ENCODE measurements around the gene LIM2.
A peak's percentile ranks its signal among the peaks of the same experiment; 100 is the strongest.

LIM2 gene

DNA sequence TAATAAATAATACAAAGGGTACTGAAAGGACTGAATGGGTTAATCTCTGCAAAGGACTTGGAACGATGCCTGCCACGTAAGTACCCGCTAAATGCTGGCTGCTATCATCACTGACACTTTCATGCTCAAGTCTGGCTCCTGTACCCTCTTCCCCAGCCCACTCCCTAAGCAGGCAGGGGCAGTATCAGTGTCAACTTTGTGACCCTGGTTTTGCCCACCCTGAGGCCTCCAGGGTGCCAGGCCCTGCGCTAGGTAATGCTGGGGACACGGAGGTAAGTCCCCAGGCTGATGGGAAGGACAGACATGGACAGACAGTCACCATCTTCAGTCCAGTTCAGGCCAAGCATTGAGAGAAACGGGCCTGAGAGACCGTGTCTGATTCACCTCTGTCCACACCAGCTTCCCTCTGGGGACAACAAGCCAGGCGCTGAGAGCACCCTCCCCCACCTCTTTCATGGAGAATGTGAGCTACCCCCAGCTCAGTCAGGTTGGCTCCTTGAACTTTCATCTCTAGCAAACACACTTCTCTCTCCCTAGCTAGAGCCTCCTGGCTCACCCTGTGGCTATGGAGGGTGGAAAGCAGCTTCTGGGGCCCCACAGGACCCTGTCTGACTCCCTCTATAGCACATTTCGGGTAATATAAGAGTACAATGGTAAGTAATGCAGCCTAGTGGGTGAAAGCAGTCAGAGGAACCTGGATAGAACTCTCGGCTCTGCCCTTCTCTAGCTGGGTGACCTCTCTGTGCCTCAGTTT lies 22.4 kb downstream of the LIM2 start:
- no peak for DNase-seq (ENCODE audit: low read depth, low spot score)
- Histone ChIP-seq H3K9ac (ENCODE audit: insufficient read length, low read depth) (peak overlapping the region; percentile 92), H3K27me3 (ENCODE audit: insufficient read depth, insufficient read length) (no peaks in the 10 kb centered on the region), H3K4me3 (ENCODE audit: insufficient read length, low read depth) (peak overlapping the region; percentile 73), H3K36me3 (ENCODE audit: insufficient read depth, insufficient read length, low read length) (no peaks in the 10 kb centered on the region), H3K9me3 (ENCODE audit: insufficient read depth, low read length) (no peaks in the 10 kb centered on the region), H3K4me1 (ENCODE audit: insufficient read depth, insufficient read length) (peaks cover 4% of the 10 kb centered on the region)
- TF ChIP-seq ZNF274 (IDR thresholded peaks at IDR 0.05; ENCODE audit: low read depth, low read length): no peak
- no peak for TF ChIP-seq YY1 (IDR thresholded peaks at IDR 0.05; ENCODE audit: insufficient read depth, insufficient read length)
- no peak for TF ChIP-seq SUZ12 (IDR thresholded peaks at IDR 0.05; ENCODE audit: extremely low read depth, insufficient read depth, insufficient read length)

DNA sequence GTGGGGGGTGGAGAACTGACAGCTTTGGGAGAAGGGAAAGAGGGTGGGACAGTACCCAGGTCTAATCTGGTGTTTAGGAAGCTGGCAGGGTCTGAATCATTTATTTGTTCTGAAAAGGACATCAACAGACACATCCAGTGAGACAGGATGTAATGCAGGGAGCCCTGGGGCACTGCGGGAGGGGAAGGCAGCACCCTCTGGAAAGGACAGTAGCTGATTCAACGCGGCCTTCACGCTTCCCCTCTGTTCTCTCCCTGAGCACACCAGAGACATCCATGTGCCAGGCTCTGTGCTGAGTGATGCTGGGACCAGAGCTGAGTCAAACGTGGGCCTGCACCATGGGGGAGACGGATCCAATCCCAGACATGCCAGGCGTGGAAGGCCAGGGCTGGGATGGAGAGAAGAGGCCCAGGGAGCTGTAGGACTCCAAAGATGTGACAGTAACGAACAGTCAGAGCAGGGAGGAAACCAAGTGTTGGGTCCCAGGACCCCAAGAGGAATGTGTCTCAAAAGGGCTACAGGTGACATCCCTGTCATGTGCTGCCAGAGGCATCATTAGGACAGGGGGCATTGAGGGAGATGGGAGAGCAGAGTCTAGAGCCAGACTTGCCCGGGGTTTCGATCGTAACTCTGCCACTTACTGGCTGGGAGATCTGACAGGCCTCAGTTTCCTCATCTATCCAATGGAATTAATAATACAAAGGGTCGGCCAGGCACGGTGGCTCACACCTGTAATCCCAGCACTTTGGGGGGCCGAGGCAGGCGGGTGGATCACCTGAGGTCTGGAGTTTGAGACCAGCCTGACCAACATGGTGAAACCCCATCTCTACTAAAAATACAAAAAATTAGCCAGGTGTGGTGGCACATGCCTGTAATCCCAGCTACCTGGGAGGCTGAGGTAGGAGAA lies 23.3 kb downstream of the LIM2 start:
- Histone ChIP-seq H3K27me3 (ENCODE audit: insufficient read depth, insufficient read length) (no peaks in the 10 kb centered on the region), H3K4me1 (ENCODE audit: insufficient read depth, insufficient read length) (peaks cover 4% of the 10 kb centered on the region), H3K9ac (ENCODE audit: insufficient read length, low read depth) (no peak overlapping the region), H3K9me3 (ENCODE audit: insufficient read depth, low read length) (no peaks in the 10 kb centered on the region), H3K4me3 (ENCODE audit: insufficient read length, low read depth) (no peak overlapping the region), H3K36me3 (ENCODE audit: insufficient read depth, insufficient read length, low read length) (no peaks in the 10 kb centered on the region)
- TF ChIP-seq YY1 (IDR thresholded peaks at IDR 0.05; ENCODE audit: insufficient read depth, insufficient read length) (no peak), ZNF274 (IDR thresholded peaks at IDR 0.05; ENCODE audit: low read depth, low read length) (no peak), SUZ12 (IDR thresholded peaks at IDR 0.05; ENCODE audit: extremely low read depth, insufficient read depth, insufficient read length) (no peak)
- no peak for DNase-seq (ENCODE audit: low read depth, low spot score)

DNA sequence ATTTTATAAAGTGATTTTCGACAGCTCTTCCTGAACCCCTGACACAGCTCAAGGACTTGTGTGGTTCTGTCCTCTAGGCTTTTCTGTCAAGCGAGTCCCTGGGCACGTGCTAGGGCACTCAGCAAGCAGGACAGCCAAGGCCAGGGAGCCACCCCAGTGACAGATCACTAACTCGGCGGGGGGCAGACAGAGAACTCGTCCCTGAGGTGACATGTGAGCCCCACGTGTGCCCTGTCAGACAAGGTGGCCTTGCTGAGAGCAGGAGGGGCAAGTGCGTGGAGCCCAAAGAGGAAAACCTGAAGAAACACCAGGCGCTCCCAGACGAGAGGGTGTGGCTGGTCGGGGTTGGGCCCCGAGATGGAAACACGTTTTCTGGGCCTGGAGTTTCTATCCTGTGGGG lies 26.5 kb downstream of the LIM2 start:
- Histone ChIP-seq H3K9me3 (ENCODE audit: insufficient read depth, low read length) (no peaks in the 10 kb centered on the region), H3K27me3 (ENCODE audit: insufficient read depth, insufficient read length) (no peaks in the 10 kb centered on the region), H3K36me3 (ENCODE audit: insufficient read depth, insufficient read length, low read length) (no peaks in the 10 kb centered on the region), H3K4me1 (ENCODE audit: insufficient read depth, insufficient read length) (no peaks in the 10 kb centered on the region), H3K4me3 (ENCODE audit: insufficient read length, low read depth) (no peak overlapping the region), H3K9ac (ENCODE audit: insufficient read length, low read depth) (no peak overlapping the region)
- DNase-seq (ENCODE audit: low read depth, low spot score): no peak
- no peak for TF ChIP-seq ZNF274 (IDR thresholded peaks at IDR 0.05; ENCODE audit: low read depth, low read length)
- no peak for TF ChIP-seq SUZ12 (IDR thresholded peaks at IDR 0.05; ENCODE audit: extremely low read depth, insufficient read depth, insufficient read length)
- no peak for TF ChIP-seq YY1 (IDR thresholded peaks at IDR 0.05; ENCODE audit: insufficient read depth, insufficient read length)

DNA sequence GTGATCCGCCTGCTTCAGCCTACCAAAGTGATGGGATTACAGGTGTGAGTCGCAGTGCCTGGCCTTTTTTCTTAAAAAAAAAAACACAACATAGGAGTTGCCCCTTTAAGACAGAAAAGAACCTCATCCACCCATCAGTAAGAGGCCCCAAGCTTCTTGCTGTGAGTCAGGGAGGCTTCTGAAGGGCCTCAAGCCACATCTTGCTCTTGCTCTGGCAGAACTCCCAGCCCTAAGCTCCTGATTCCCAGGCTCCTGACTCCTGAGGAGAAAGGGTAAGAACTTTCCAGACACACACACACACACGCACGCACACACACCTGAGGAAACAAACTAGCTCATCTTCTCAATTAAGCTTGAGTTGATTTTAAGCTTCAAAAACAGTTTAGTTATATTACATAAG lies 28.5 kb downstream of the LIM2 start:
- TF ChIP-seq ZNF274 (IDR thresholded peaks at IDR 0.05; ENCODE audit: low read depth, low read length) (no peak), YY1 (IDR thresholded peaks at IDR 0.05; ENCODE audit: insufficient read depth, insufficient read length) (no peak), SUZ12 (IDR thresholded peaks at IDR 0.05; ENCODE audit: extremely low read depth, insufficient read depth, insufficient read length) (no peak)
- Histone ChIP-seq H3K4me3 (ENCODE audit: insufficient read length, low read depth) (no peak overlapping the region), H3K9me3 (ENCODE audit: insufficient read depth, low read length) (no peaks in the 10 kb centered on the region), H3K36me3 (ENCODE audit: insufficient read depth, insufficient read length, low read length) (no peaks in the 10 kb centered on the region), H3K27me3 (ENCODE audit: insufficient read depth, insufficient read length) (no peaks in the 10 kb centered on the region), H3K9ac (ENCODE audit: insufficient read length, low read depth) (no peak overlapping the region), H3K4me1 (ENCODE audit: insufficient read depth, insufficient read length) (peaks cover 1% of the 10 kb centered on the region)
- no peak for DNase-seq (ENCODE audit: low read depth, low spot score)

DNA sequence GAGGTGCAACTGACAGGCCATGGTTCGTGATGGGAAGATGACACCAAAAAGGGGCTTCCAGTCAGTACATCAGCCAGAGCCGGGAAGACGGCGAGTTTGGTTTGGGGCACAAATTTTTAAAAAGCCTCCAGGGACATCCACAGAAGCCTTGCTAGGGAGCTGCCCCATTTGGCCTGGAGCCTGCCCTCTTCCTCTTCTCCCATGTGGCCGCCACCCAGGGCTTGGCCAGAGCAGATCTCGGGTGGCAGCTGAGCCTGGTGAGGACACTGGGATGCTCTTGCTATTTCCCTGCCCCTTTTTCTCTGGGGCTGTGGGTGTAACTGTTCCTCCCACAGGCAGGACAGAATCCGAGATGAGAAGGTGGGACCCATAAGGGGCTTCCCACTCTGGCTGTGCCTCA lies 29.8 kb downstream of the LIM2 start:
- Histone ChIP-seq H3K4me1 (ENCODE audit: insufficient read depth, insufficient read length) (peaks cover 5% of the 10 kb centered on the region), H3K27me3 (ENCODE audit: insufficient read depth, insufficient read length) (no peaks in the 10 kb centered on the region)

DNA sequence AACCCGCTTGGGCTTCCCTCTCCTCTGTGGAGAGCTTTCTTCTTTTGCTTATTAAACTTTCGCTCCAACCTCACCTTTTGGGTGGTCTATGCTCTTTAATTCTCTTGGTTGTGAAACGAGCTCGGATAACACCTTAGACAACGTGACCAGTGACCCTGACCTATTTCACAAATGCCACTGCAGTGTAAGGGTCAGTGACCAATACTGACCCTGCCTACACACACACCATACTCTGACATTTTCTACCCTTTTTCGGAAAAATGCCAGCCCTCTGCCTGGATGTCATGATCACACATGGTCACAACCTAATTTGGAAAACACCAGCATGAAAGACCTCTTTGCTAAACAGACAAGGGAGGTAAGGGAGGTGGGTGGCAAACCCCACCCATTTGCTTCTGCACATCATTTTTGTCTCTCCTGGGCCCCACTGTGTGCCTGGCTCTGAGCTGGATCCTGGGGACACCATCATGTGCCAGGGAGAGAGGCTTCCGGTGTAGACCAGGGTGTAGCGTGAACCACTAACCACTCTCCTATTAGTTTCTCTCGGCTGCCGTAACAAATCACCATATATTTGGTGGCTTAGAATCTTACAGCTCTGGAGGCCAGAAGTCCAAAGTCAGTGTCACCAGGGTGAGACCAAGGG lies 31.5 kb downstream of the LIM2 start:
- H3K9ac ChIP-seq (ENCODE audit: insufficient read length, low read depth): no peak overlapping the region
- H3K4me3 ChIP-seq (ENCODE audit: insufficient read length, low read depth): no peak overlapping the region
- no peaks in the 10 kb centered on the region for H3K27me3 ChIP-seq (ENCODE audit: insufficient read depth, insufficient read length)
- TF ChIP-seq ZNF274 (IDR thresholded peaks at IDR 0.05; ENCODE audit: low read depth, low read length) (no peak), SUZ12 (IDR thresholded peaks at IDR 0.05; ENCODE audit: extremely low read depth, insufficient read depth, insufficient read length) (no peak), YY1 (IDR thresholded peaks at IDR 0.05; ENCODE audit: insufficient read depth, insufficient read length) (no peak)
- DNase-seq (ENCODE audit: low read depth, low spot score): no peak
- H3K36me3 ChIP-seq (ENCODE audit: insufficient read depth, insufficient read length, low read length): peaks cover 10% of the 10 kb centered on the region
- H3K4me1 ChIP-seq (ENCODE audit: insufficient read depth, insufficient read length): peaks cover 5% of the 10 kb centered on the region
- no peaks in the 10 kb centered on the region for H3K9me3 ChIP-seq (ENCODE audit: insufficient read depth, low read length)

More for the DNA sequence above, 29.8 kb downstream of the LIM2 start:
- TF ChIP-seq ZNF274 (IDR thresholded peaks at IDR 0.05; ENCODE audit: low read depth, low read length): no peak
- no peak for TF ChIP-seq SUZ12 (IDR thresholded peaks at IDR 0.05; ENCODE audit: extremely low read depth, insufficient read depth, insufficient read length)
- TF ChIP-seq YY1 (IDR thresholded peaks at IDR 0.05; ENCODE audit: insufficient read depth, insufficient read length): no peak
- H3K36me3 ChIP-seq (ENCODE audit: insufficient read depth, insufficient read length, low read length): peaks cover 1% of the 10 kb centered on the region
- H3K9me3 ChIP-seq (ENCODE audit: insufficient read depth, low read length): no peaks in the 10 kb centered on the region
- no peak for DNase-seq (ENCODE audit: low read depth, low spot score)
- no peak overlapping the region for H3K9ac ChIP-seq (ENCODE audit: insufficient read length, low read depth)
- no peak overlapping the region for H3K4me3 ChIP-seq (ENCODE audit: insufficient read length, low read depth)
